Measurements from ENCODE around the gene ANGPTL4.

The ANGPTL4 gene

GRCh38 chr19:8331263-8331845 is 32.6 kb upstream of the ANGPTL4 start:
- Histone ChIP-seq H3K4me3 (ENCODE audit: low read length) (no peak overlapping the region), H3K4me2 (ENCODE audit: low read length) (no peak overlapping the region), H3K4me1 (ENCODE audit: control insufficient read depth, low read length) (no peaks in the 10 kb centered on the region), H3K27me3 (ENCODE audit: control insufficient read depth, low read length) (peaks cover 13% of the 10 kb centered on the region), H3K9me3 (ENCODE audit: control insufficient read depth, insufficient read depth, low read length) (no peaks in the 10 kb centered on the region), H3K36me3 (ENCODE audit: control insufficient read depth, low read length) (no peaks in the 10 kb centered on the region), H3K9me2 (replicated peaks; ENCODE audit: control insufficient read depth, low read length) (no peaks in the 10 kb centered on the region), H4K20me1 (ENCODE audit: control insufficient read depth, insufficient read depth, low read depth, low read length) (no peaks in the 10 kb centered on the region), H3K27ac (ENCODE audit: low read depth, low read length) (no peak overlapping the region), H3F3A (ENCODE audit: control insufficient read depth, insufficient read depth) (no peaks in the 10 kb centered on the region), H3K79me2 (ENCODE audit: control insufficient read depth, low read length) (no peaks in the 10 kb centered on the region)
- no peak for TF ChIP-seq EZH2phosphoT487 (IDR thresholded peaks at IDR 0.05; ENCODE audit: borderline replicate concordance, low read length)
- no peak for TF ChIP-seq CTCF (IDR thresholded peaks at IDR 0.05; ENCODE audit: low read depth, low read length, poor library complexity, severe bottlenecking)

- no peaks in the 10 kb centered on the region for H3F3A ChIP-seq (ENCODE audit: control insufficient read depth, insufficient read depth)
- peaks cover 14% of the 10 kb centered on the region for H3K27me3 ChIP-seq (ENCODE audit: control insufficient read depth, low read length)
- no peaks in the 10 kb centered on the region for H3K9me2 ChIP-seq (replicated peaks; ENCODE audit: control insufficient read depth, low read length)
- no peaks in the 10 kb centered on the region for H3K9me3 ChIP-seq (ENCODE audit: control insufficient read depth, insufficient read depth, low read length)
- H3K36me3 ChIP-seq (ENCODE audit: control insufficient read depth, low read length), result no peaks in the 10 kb centered on the region
- no peak overlapping the region for H3K27ac ChIP-seq (ENCODE audit: low read depth, low read length)
- H3K79me2 ChIP-seq (ENCODE audit: control insufficient read depth, low read length), result no peaks in the 10 kb centered on the region
- no peak overlapping the region for H3K4me2 ChIP-seq (ENCODE audit: low read length)
- no peak for TF ChIP-seq CTCF (IDR thresholded peaks at IDR 0.05; ENCODE audit: low read depth, low read length, poor library complexity, severe bottlenecking)
- TF ChIP-seq EZH2phosphoT487 (IDR thresholded peaks at IDR 0.05; ENCODE audit: borderline replicate concordance, low read length), result no peak
- no peak overlapping the region for H3K4me3 ChIP-seq (ENCODE audit: low read length)
- no peaks in the 10 kb centered on the region for H3K4me1 ChIP-seq (ENCODE audit: control insufficient read depth, low read length)
- H4K20me1 ChIP-seq (ENCODE audit: control insufficient read depth, insufficient read depth, low read depth, low read length), result no peaks in the 10 kb centered on the region
Observed at GRCh38 chr19:8332976-8333766, 30.8 kb upstream of the ANGPTL4 start.

- Histone ChIP-seq H3K79me2 (ENCODE audit: control insufficient read depth, low read length) (no peaks in the 10 kb centered on the region), H4K20me1 (ENCODE audit: control insufficient read depth, insufficient read depth, low read depth, low read length) (no peaks in the 10 kb centered on the region), H3K9me3 (ENCODE audit: control insufficient read depth, insufficient read depth, low read length) (no peaks in the 10 kb centered on the region), H3K4me2 (ENCODE audit: low read length) (no peak overlapping the region), H3K27me3 (ENCODE audit: control insufficient read depth, low read length) (peaks cover 10% of the 10 kb centered on the region), H3K4me1 (ENCODE audit: control insufficient read depth, low read length) (no peaks in the 10 kb centered on the region), H3K27ac (ENCODE audit: low read depth, low read length) (no peak overlapping the region), H3K9me2 (replicated peaks; ENCODE audit: control insufficient read depth, low read length) (no peaks in the 10 kb centered on the region), H3K36me3 (ENCODE audit: control insufficient read depth, low read length) (no peaks in the 10 kb centered on the region), H3F3A (ENCODE audit: control insufficient read depth, insufficient read depth) (no peaks in the 10 kb centered on the region), H3K4me3 (ENCODE audit: low read length) (no peak overlapping the region)
- TF ChIP-seq CTCF (IDR thresholded peaks at IDR 0.05; ENCODE audit: low read depth, low read length, poor library complexity, severe bottlenecking) (no peak), EZH2phosphoT487 (IDR thresholded peaks at IDR 0.05; ENCODE audit: borderline replicate concordance, low read length) (no peak)
Observed at GRCh38 chr19:8333767-8334457, 30.0 kb upstream of the ANGPTL4 start.

Data from DOHH2 (cell line).